ENCODE results near the gene COPS8. TPM values are rescaled to one million over a fixed set of nuclear protein-coding genes. Genes with fewer than 3 reads are reported as not detected.
A peak's percentile ranks its signal among the peaks of the same experiment; 100 is the strongest.

The COPS8 gene
- total and polyA plus RNA-seq, 5 experiments from 2014 or later: 29.1 to 56.1 (median 51.0) TPM

- H3K9me3 Mint-ChIP-seq: no peaks in the 10 kb centered on the region
- no peaks in the 10 kb centered on the region for H3K27me3 Mint-ChIP-seq
- POLR2A ChIA-PET: interaction anchor here (1.9 kb wide), 1 partner anchor 10 kb away, joined by 6 read pairs; the partner anchor contains the start of gene COPS8
- H3K27ac Mint-ChIP-seq: no peak overlapping the region
- H3K4me1 Mint-ChIP-seq: peaks cover 2 to 8% (median 7%) of the 10 kb centered on the region in 4 donors
- ATAC-seq (no peak), DNase-seq (no peak)
- H3K36me3 Mint-ChIP-seq: peaks cover 20 to 96% (median 40%) of the 10 kb centered on the region in 3 donors
- H3K4me3 Mint-ChIP-seq: no peak overlapping the region
These were observed 10.5 kb downstream of the COPS8 start for GRCh38 chr2:237096201-237096600.

- H3K4me1 Mint-ChIP-seq: peaks cover 2 to 7% (median 7%) of the 10 kb centered on the region in 4 donors
- no peak for ATAC-seq
- POLR2A ChIA-PET: no interaction called here
- no peak overlapping the region for H3K4me3 Mint-ChIP-seq
- no peak overlapping the region for H3K27ac Mint-ChIP-seq
- DNase-seq: no peak
- H3K9me3 Mint-ChIP-seq: no peaks in the 10 kb centered on the region
- peaks cover 25 to 95% (median 40%) of the 10 kb centered on the region in 3 donors for H3K36me3 Mint-ChIP-seq
- H3K27me3 Mint-ChIP-seq: no peaks in the 10 kb centered on the region
These were observed 11.2 kb downstream of the COPS8 start for GRCh38 chr2:237096911-237097310.

DNA sequence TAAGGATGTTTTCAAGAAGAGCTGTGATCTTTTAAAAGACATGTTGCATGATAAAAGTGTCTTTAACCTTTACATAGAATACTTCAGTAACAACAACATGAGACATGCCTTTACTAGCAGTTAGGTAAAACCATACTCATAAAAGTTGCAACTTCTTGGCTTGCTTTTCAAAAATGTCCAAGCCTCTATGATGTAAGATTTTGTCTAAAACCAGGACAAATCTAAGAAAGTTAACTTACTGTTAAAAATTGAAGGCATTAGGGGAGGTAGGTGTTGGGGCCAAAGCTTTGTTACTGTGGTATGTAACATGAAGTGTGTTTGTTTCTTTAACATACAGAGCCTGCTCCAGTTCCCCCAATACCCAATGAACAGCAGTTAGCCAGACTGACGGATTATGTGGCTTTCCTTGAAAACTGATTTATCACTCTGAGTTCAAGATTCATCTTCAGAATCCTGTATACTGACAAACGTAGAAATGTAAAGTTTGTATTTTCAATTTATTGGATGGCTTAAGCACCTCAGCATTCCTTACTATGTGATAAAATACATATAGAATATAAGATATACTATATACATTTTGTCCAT is 11.7 kb downstream of the COPS8 start:
- no peak overlapping the region for H3K4me3 Mint-ChIP-seq
- no peak overlapping the region for H3K27ac Mint-ChIP-seq
- peaks cover 25 to 93% (median 41%) of the 10 kb centered on the region in 3 donors for H3K36me3 Mint-ChIP-seq
- no peaks in the 10 kb centered on the region for H3K27me3 Mint-ChIP-seq
- ATAC-seq (no peak), DNase-seq (no peak)
- peaks cover 2 to 7% (median 5%) of the 10 kb centered on the region in 4 donors for H3K4me1 Mint-ChIP-seq
- no peaks in the 10 kb centered on the region for H3K9me3 Mint-ChIP-seq
- POLR2A ChIA-PET: no interaction called here

DNA sequence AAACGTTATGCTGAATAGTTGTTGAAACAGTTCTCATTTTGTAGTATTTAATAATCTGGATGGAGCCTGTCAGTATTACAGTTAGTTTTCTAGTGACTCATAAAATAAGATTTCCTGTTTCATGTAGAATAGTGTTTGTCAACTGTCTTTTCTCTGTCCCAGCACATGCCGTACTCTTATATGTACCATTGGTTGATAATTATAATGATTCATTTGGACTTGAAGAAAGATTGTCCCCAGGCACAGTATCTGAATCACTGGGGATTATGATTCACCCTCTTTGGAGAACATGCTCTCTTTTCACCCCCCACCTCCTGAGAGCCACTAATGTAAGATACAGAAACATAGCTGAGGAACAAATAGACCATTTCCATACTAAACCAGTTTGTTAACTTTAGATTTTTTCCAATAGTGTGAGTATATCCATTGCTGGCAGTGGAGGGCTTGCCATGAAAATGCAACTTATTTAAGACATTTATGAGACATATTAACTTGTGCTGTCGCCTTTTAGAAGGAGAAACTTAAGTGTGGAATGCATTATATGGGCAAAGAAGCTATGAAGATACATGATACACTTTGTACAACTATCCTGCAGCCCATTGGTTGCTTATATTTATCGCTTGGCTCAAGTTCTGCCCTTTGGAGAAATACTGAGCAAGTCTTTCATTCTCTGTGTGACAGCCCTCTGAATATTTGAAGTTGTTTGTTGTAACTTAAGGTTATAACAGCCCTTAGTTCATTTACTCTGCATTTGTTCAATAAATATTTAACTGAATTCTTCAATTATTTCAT is 12.4 kb downstream of the COPS8 start:
- POLR2A ChIA-PET: no interaction called here
- Mint-ChIP-seq H3K27ac (no peak overlapping the region), H3K4me3 (no peak overlapping the region), H3K9me3 (no peaks in the 10 kb centered on the region), H3K4me1 (peaks cover 0 to 3% (median under 1%) of the 10 kb centered on the region in 4 donors), H3K27me3 (no peaks in the 10 kb centered on the region), H3K36me3 (peaks cover 25 to 93% (median 48%) of the 10 kb centered on the region in 3 donors)
- ATAC-seq (no peak), DNase-seq (no peak)

GRCh38 chr2:237099804-237100203 is 14.1 kb downstream of the COPS8 start:
- DNase-seq (no peak), ATAC-seq (no peak)
- no peak overlapping the region for H3K27ac Mint-ChIP-seq
- no peaks in the 10 kb centered on the region for H3K9me3 Mint-ChIP-seq
- peaks cover 0 to 3% (median 0%) of the 10 kb centered on the region in 4 donors for H3K4me1 Mint-ChIP-seq
- POLR2A ChIA-PET: no interaction called here
- no peak overlapping the region for H3K4me3 Mint-ChIP-seq
- peaks cover 25 to 90% (median 41%) of the 10 kb centered on the region in 3 donors for H3K36me3 Mint-ChIP-seq
- H3K27me3 Mint-ChIP-seq: no peaks in the 10 kb centered on the region

DNA sequence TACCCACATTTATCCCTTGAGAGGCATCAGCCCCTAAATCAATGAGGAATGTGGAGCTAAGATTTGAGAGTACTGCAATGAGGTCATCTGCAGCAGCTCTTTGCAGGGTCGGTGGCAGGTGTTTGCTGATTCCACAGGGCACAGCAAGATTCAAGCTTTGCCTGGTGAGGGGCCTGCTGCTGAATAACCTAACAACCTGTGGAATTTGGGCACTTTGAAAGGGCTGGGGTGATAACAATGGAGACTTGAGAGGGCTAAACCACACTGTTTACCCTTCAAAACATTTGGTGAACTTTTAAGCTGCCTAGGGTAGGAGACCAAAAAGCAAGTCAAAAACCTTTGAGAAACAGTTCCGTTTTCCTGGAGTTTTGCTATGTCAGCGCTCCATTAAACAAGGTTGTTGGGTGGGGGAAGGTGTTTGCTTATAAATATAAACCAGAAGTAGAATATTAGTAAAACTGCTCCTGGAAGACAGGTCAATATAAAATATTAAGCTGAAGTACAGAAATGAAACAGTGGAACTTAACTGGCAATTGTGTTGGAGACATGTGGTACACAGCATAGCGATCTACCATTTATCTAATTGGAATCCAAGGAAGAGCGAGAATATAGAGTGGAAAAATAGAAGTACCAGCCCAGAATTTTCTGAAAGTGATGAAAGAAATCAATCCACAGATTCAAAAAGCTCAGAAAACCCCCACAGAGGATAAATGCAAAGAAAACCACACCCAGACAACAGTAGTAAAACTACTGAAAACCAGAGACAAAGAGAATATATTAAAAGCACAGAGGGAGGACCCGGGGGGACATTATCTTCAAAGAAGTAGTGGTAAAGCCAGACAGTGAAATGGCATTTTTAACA is 15.7 kb downstream of the COPS8 start:
- peaks cover 27 to 88% (median 44%) of the 10 kb centered on the region in 3 donors for H3K36me3 Mint-ChIP-seq
- H3K27me3 Mint-ChIP-seq: no peaks in the 10 kb centered on the region
- DNase-seq: no peak
- POLR2A ChIA-PET: interaction anchor here (0.6 kb wide), 1 partner anchor 440 kb away, joined by 3 read pairs; no protein-coding TSS in a partner anchor
- H3K4me1 Mint-ChIP-seq: peaks cover 0 to under 1% (median 0%) of the 10 kb centered on the region in 4 donors
- H3K9me3 Mint-ChIP-seq: no peaks in the 10 kb centered on the region
- ATAC-seq: no peak
- H3K4me3 Mint-ChIP-seq: no peak overlapping the region
- peak overlapping the region in 2 of 10 donors; percentile 2 to 53 for H3K27ac Mint-ChIP-seq

DNA sequence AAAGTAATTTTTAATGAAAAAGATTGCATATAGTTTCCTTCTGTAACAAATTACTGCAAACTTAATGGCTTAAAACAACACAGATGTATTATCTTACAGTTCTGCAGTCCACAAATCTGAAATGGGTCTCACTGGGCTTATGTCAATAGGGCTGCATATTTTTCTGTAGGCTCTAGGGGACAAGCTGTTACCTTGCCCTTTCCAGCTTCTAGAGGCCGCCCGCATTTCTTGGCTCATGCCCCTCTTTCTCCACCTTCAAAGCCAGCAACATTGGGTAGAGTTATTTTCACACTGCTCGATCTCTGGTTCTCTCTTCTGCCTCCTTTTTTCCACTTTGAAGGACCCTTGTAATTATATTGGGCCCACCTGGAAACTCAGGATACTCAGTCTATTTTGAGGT is 16.7 kb downstream of the COPS8 start:
- H3K4me1 Mint-ChIP-seq: no peaks in the 10 kb centered on the region
- ATAC-seq: no peak
- POLR2A ChIA-PET: no interaction called here
- no peak overlapping the region for H3K27ac Mint-ChIP-seq
- H3K9me3 Mint-ChIP-seq: peaks cover 0 to 4% (median 0%) of the 10 kb centered on the region in 9 donors
- no peak overlapping the region for H3K4me3 Mint-ChIP-seq
- H3K27me3 Mint-ChIP-seq: no peaks in the 10 kb centered on the region
- no peak for DNase-seq
- peaks cover 25 to 87% (median 41%) of the 10 kb centered on the region in 3 donors for H3K36me3 Mint-ChIP-seq

DNA sequence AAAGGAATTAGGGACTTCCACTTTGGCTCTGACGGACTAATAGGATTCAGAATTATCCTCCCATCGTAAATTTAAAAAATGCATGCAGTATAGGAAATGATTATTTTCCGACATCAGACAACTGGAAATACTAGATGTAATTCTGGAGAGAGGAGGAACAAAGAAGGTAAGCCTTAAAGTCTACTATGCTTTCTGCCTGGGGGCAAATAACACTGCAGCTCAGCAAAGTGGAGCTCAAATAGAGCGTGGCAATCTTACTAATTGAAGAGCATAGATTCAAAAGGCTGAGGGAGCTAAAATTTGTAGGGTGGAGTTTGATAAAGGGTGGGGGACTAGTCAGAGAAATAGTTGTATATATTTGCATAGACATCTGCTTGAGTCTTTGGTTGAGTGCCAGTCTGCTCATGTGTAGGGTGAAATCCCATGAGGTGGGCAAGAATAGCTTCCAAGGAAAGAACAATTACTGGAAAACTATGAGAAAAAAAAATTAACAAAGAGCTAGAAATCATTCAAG is 23.8 kb downstream of the COPS8 start:
- H3K27ac Mint-ChIP-seq: no peak overlapping the region
- POLR2A ChIA-PET: no interaction called here
- ATAC-seq: no peak
- no peak for DNase-seq
- H3K4me1 Mint-ChIP-seq: no peaks in the 10 kb centered on the region
- peaks cover 29 to 34% (median 29%) of the 10 kb centered on the region in 3 donors for H3K36me3 Mint-ChIP-seq
- H3K27me3 Mint-ChIP-seq: no peaks in the 10 kb centered on the region
- peaks cover 10 to 33% (median 21%) of the 10 kb centered on the region in 9 donors for H3K9me3 Mint-ChIP-seq
- no peak overlapping the region for H3K4me3 Mint-ChIP-seq

- H3K9me3 Mint-ChIP-seq: peaks cover 8 to 27% (median 20%) of the 10 kb centered on the region in 9 donors
- DNase-seq (no peak), ATAC-seq (no peak)
- H3K36me3 Mint-ChIP-seq: peaks cover 5 to 21% (median 18%) of the 10 kb centered on the region in 3 donors
- H3K27me3 Mint-ChIP-seq: no peaks in the 10 kb centered on the region
- POLR2A ChIA-PET: no interaction called here
- H3K4me1 Mint-ChIP-seq: no peaks in the 10 kb centered on the region
- no peak overlapping the region for H3K4me3 Mint-ChIP-seq
- no peak overlapping the region for H3K27ac Mint-ChIP-seq
These were observed 27.5 kb downstream of the COPS8 start for GRCh38 chr2:237113026-237113795.

GRCh38 chr2:237115870-237116269 is 30.2 kb downstream of the COPS8 start:
- peaks cover 0 to 3% (median 0%) of the 10 kb centered on the region in 9 donors for H3K9me3 Mint-ChIP-seq
- H3K4me3 Mint-ChIP-seq: no peak overlapping the region
- ATAC-seq: no peak
- no peaks in the 10 kb centered on the region for H3K27me3 Mint-ChIP-seq
- H3K27ac Mint-ChIP-seq: no peak overlapping the region
- no peaks in the 10 kb centered on the region for H3K4me1 Mint-ChIP-seq
- peaks cover 0 to 2% (median 0%) of the 10 kb centered on the region in 3 donors for H3K36me3 Mint-ChIP-seq
- no peak for DNase-seq
- POLR2A ChIA-PET: no interaction called here

- H3K27ac Mint-ChIP-seq: no peak overlapping the region
- POLR2A ChIA-PET: no interaction called here
- no peaks in the 10 kb centered on the region for H3K27me3 Mint-ChIP-seq
- no peak for ATAC-seq
- no peaks in the 10 kb centered on the region for H3K4me1 Mint-ChIP-seq
- no peak overlapping the region for H3K4me3 Mint-ChIP-seq
- H3K36me3 Mint-ChIP-seq: peaks cover 0 to 1% (median 0%) of the 10 kb centered on the region in 3 donors
- DNase-seq: no peak
- no peaks in the 10 kb centered on the region for H3K9me3 Mint-ChIP-seq
These were observed 30.7 kb downstream of the COPS8 start for GRCh38 chr2:237116431-237116830.

- no peaks in the 10 kb centered on the region for H3K27me3 Mint-ChIP-seq
- H3K4me3 Mint-ChIP-seq: no peak overlapping the region
- H3K4me1 Mint-ChIP-seq: no peaks in the 10 kb centered on the region
- H3K27ac Mint-ChIP-seq: no peak overlapping the region
- ATAC-seq: no peak
- POLR2A ChIA-PET: no interaction called here
- H3K36me3 Mint-ChIP-seq: no peaks in the 10 kb centered on the region
- DNase-seq: no peak
- no peaks in the 10 kb centered on the region for H3K9me3 Mint-ChIP-seq
These were observed 32.3 kb downstream of the COPS8 start for GRCh38 chr2:237118025-237118424.

Measured in naive thymus-derived CD8-positive, alpha-beta T cell (primary cell).